Natural killer cell (primary cell): ENCODE results near the gene ANOS1. TPM values are rescaled to one million over a fixed set of nuclear protein-coding genes. Genes with fewer than 3 reads are reported as not detected.

Source experiments
- ATAC-seq, 3 donors: fragments of 150-1000 bp in 2 of 3; fragments of 200-7000 bp in 1 of 3; cut with Tn5 transposase; 1 replicate in 1 of 3; 2 replicates in 2 of 3; pipeline ENCODE4 v1.10.0; 2021; ENCODE audit warnings: mild to moderate bottlenecking in 2 of 3, moderate library complexity in 2 of 3
- DNase-seq, 2 donors: peaks; one replicate each; pipeline versions ENCODE4 v3.0.0 to v3.0.0-alpha.2; 2013 to 2021; ENCODE audit warnings: mixed read lengths in 1 of 2
- H3K27ac ChIP-seq: one replicate; pipeline ENCODE4 v1.5.1; 2013; ENCODE audit warnings: mild to moderate bottlenecking, low read length
- H3K27me3 ChIP-seq: one replicate; pipeline ENCODE4 v1.6.1; 2013; ENCODE audit warnings: low read length; ENCODE audit not compliant: control insufficient read depth, insufficient read depth
- H3K36me3 ChIP-seq: one replicate; pipeline ENCODE4 v1.6.1; 2013; ENCODE audit warnings: low read length; ENCODE audit not compliant: control insufficient read depth, insufficient read depth
- H3K4me1 ChIP-seq: one replicate; pipeline ENCODE4 v1.6.1; 2013; ENCODE audit warnings: low read length; ENCODE audit not compliant: control insufficient read depth, insufficient read depth
- H3K4me3 ChIP-seq: one replicate; pipeline ENCODE4 v1.5.1; 2013; ENCODE audit warnings: low read length
- H3K9me3 ChIP-seq: one replicate; pipeline ENCODE4 v1.6.1; 2013; ENCODE audit warnings: low read length; ENCODE audit not compliant: control insufficient read depth, insufficient read depth
- H3K27ac Mint-ChIP-seq, 2 donors: one replicate each; pipeline ENCODE4 v1.8.0; 2022; ENCODE audit warnings: mild to moderate bottlenecking in 2 of 2, mixed read lengths in 2 of 2, moderate library complexity in 1 of 2
- H3K27me3 Mint-ChIP-seq, 2 donors: one replicate each; pipeline ENCODE4 v1.8.0; 2022; ENCODE audit warnings: low read depth in 2 of 2, mixed read lengths in 2 of 2
- H3K36me3 Mint-ChIP-seq: one replicate; pipeline ENCODE4 v1.8.0; 2022; ENCODE audit warnings: mixed read lengths
- H3K4me1 Mint-ChIP-seq, 2 donors: one replicate each; pipeline ENCODE4 v1.8.0; 2022; ENCODE audit warnings: mixed read lengths in 2 of 2
- H3K4me3 Mint-ChIP-seq: one replicate; pipeline ENCODE4 v1.8.0; 2022; ENCODE audit warnings: mild to moderate bottlenecking, moderate library complexity, mixed read lengths
- H3K9me3 Mint-ChIP-seq, 2 donors: one replicate each; pipeline ENCODE4 v1.8.0; 2022; ENCODE audit warnings: mixed read lengths in 2 of 2
- CTCF ChIP-seq: fragments of 200-600 bp; IDR thresholded peaks from one replicate; pipeline ENCODE4 v1.8.0; 2022; ENCODE audit warnings: antibody characterized with exemption
- WGBS: methylation state at CpG from one replicate; pipeline ENCODE4 v1.1.7; 2013; ENCODE audit warnings: missing lambda C conversion rate; ENCODE audit not compliant: insufficient coverage; 5-methylcytosine and 5-hydroxymethylcytosine counted together
- intact Hi-C: fragments of 100-400 bp; cut with micrococcal nuclease; formaldehyde crosslinking; loops from one replicate; pipeline ENCODE4 v1.14.2; 2022
- total RNA-seq, 4 donors: library from RNA; stranded (reverse); fragments of 120-200 nt in 1 of 4; gene quantifications; one replicate each; pipeline versions ENCODE4 v1.2.3 to v1.2.4, GENCODE V29; 2013 to 2022

ANOS1 gene
- total RNA-seq, 3 donors from 2014 or later (not counting 1 experiment from before 2014, with no cell fraction given), result not detected

GRCh38 chrX:8704184-8704583, 27.8 kb downstream of the ANOS1 start:
- Histone ChIP-seq H3K4me3 (no peak overlapping the region), H3K36me3 (no peaks in the 10 kb centered on the region), H3K4me1 (no peaks in the 10 kb centered on the region), H3K27ac (no peak overlapping the region), H3K27me3 (no peaks in the 10 kb centered on the region), H3K9me3 (no peaks in the 10 kb centered on the region)
- DNase-seq, result no peak
- peaks cover 2 to 7% of the 10 kb centered on the region in 2 donors for H3K9me3 Mint-ChIP-seq
- H3K36me3 Mint-ChIP-seq, result no peaks in the 10 kb centered on the region
- intact Hi-C loops, result no loop called here
- no peak overlapping the region for H3K27ac Mint-ChIP-seq
- peaks cover 0 to 8% of the 10 kb centered on the region in 2 donors for H3K27me3 Mint-ChIP-seq
- H3K4me3 Mint-ChIP-seq, result no peak overlapping the region
- 64% methylated on average over 1 of the region's 2 CpGs for WGBS
- no peak for ATAC-seq
- no peak for TF ChIP-seq CTCF
- H3K4me1 Mint-ChIP-seq, result no peaks in the 10 kb centered on the region

GRCh38 chrX:8692871-8693270, 39.1 kb downstream of the ANOS1 start:
- no peaks in the 10 kb centered on the region for H3K36me3 Mint-ChIP-seq
- Histone ChIP-seq H3K4me1 (no peaks in the 10 kb centered on the region), H3K27me3 (no peaks in the 10 kb centered on the region), H3K9me3 (no peaks in the 10 kb centered on the region), H3K27ac (no peak overlapping the region), H3K36me3 (no peaks in the 10 kb centered on the region), H3K4me3 (no peak overlapping the region)
- no peak overlapping the region for H3K4me3 Mint-ChIP-seq
- WGBS, result 100% methylated on average over 1 of the region's 1 CpG
- ATAC-seq (no peak), DNase-seq (no peak)
- H3K9me3 Mint-ChIP-seq, result no peaks in the 10 kb centered on the region
- H3K4me1 Mint-ChIP-seq, result no peaks in the 10 kb centered on the region
- TF ChIP-seq CTCF, result no peak
- no peak overlapping the region for H3K27ac Mint-ChIP-seq
- intact Hi-C loops, result no loop called here
- peaks cover 0 to 6% of the 10 kb centered on the region in 2 donors for H3K27me3 Mint-ChIP-seq

GRCh38 chrX:8689473-8689872, 42.5 kb downstream of the ANOS1 start:
- no peaks in the 10 kb centered on the region for H3K36me3 ChIP-seq
- Mint-ChIP-seq H3K9me3 (no peaks in the 10 kb centered on the region), H3K4me3 (no peak overlapping the region), H3K27me3 (peaks cover 3 to 7% of the 10 kb centered on the region in 2 donors), H3K4me1 (no peaks in the 10 kb centered on the region), H3K36me3 (no peaks in the 10 kb centered on the region), H3K27ac (no peak overlapping the region)
- TF ChIP-seq CTCF, result no peak
- no peak overlapping the region for H3K27ac ChIP-seq
- H3K4me1 ChIP-seq, result no peaks in the 10 kb centered on the region
- ATAC-seq, result no peak
- DNase-seq, result no peak
- 89% methylated on average over 2 of the region's 3 CpGs for WGBS
- no peaks in the 10 kb centered on the region for H3K27me3 ChIP-seq
- H3K4me3 ChIP-seq, result no peak overlapping the region
- H3K9me3 ChIP-seq, result no peaks in the 10 kb centered on the region
- intact Hi-C loops, result no loop called here

- H3K9me3 Mint-ChIP-seq, result no peaks in the 10 kb centered on the region
- H3K27ac ChIP-seq, result no peak overlapping the region
- WGBS, result 100% methylated on average over 1 of the region's 3 CpGs
- no peaks in the 10 kb centered on the region for H3K36me3 ChIP-seq
- H3K27ac Mint-ChIP-seq, result no peak overlapping the region
- H3K27me3 Mint-ChIP-seq, result peaks cover 3 to 7% of the 10 kb centered on the region in 2 donors
- H3K4me1 Mint-ChIP-seq, result no peaks in the 10 kb centered on the region
- no peak for TF ChIP-seq CTCF
- H3K4me3 Mint-ChIP-seq, result no peak overlapping the region
- no peak overlapping the region for H3K4me3 ChIP-seq
- no peaks in the 10 kb centered on the region for H3K36me3 Mint-ChIP-seq
- H3K27me3 ChIP-seq, result no peaks in the 10 kb centered on the region
- no peaks in the 10 kb centered on the region for H3K4me1 ChIP-seq
- no peak for ATAC-seq
- no peak for DNase-seq
- intact Hi-C loops, result no loop called here
- no peaks in the 10 kb centered on the region for H3K9me3 ChIP-seq
These were observed 43.2 kb downstream of the ANOS1 start for GRCh38 chrX:8688776-8689175.
